Stromal cell of bone marrow (primary cell): ENCODE data around the gene ARHGEF26.

Source experiments
- DNase-seq: peaks from one replicate; pipeline ENCODE4 v3.0.0-alpha.2; 2012; ENCODE audit warnings: low read depth

The ARHGEF26 gene

GRCh38 chr3:154119951-154120350 lies 1.2 kb upstream of the ARHGEF26 start:
- no peak for DNase-seq

GRCh38 chr3:154121701-154122551 lies 736 bp downstream of the ARHGEF26 start:
- no peak for DNase-seq

- DNase-seq: no peak
These were observed 1.3 kb downstream of the ARHGEF26 start for GRCh38 chr3:154122552-154122911.

- DNase-seq: no peak
These were observed 1.8 kb downstream of the ARHGEF26 start for GRCh38 chr3:154122912-154123559.

GRCh38 chr3:154123906-154124305 lies 2.7 kb downstream of the ARHGEF26 start:
- DNase-seq: no peak

- no peak for DNase-seq
These were observed 4.3 kb downstream of the ARHGEF26 start for GRCh38 chr3:154125378-154126030.

- no peak for DNase-seq
These were observed 5.5 kb downstream of the ARHGEF26 start for GRCh38 chr3:154126651-154127050.

- no peak for DNase-seq
These were observed 8.4 kb downstream of the ARHGEF26 start for GRCh38 chr3:154129625-154130024.

- DNase-seq: no peak
These were observed 9.3 kb downstream of the ARHGEF26 start for GRCh38 chr3:154130540-154130939.

GRCh38 chr3:154131830-154132229 lies 10.6 kb downstream of the ARHGEF26 start:
- no peak for DNase-seq

GRCh38 chr3:154132777-154133375 lies 11.7 kb downstream of the ARHGEF26 start:
- DNase-seq: no peak

GRCh38 chr3:154135511-154136173 lies 14.5 kb downstream of the ARHGEF26 start:
- DNase-seq: no peak

- no peak for DNase-seq
These were observed 15.8 kb downstream of the ARHGEF26 start for GRCh38 chr3:154137036-154137435.

GRCh38 chr3:154139996-154140436 lies 18.8 kb downstream of the ARHGEF26 start:
- no peak for DNase-seq

- no peak for DNase-seq
These were observed 21.4 kb downstream of the ARHGEF26 start for GRCh38 chr3:154142608-154143007.

- no peak for DNase-seq
These were observed 22.7 kb downstream of the ARHGEF26 start for GRCh38 chr3:154143873-154144272.

GRCh38 chr3:154144825-154145465 lies 23.8 kb downstream of the ARHGEF26 start:
- DNase-seq: no peak

GRCh38 chr3:154148541-154148940 lies 27.4 kb downstream of the ARHGEF26 start:
- no peak for DNase-seq

- no peak for DNase-seq
These were observed 28.1 kb downstream of the ARHGEF26 start for GRCh38 chr3:154149286-154149685.

GRCh38 chr3:154151969-154152368 lies 30.8 kb downstream of the ARHGEF26 start:
- no peak for DNase-seq

GRCh38 chr3:154152741-154153140 lies 31.6 kb downstream of the ARHGEF26 start:
- DNase-seq: no peak
